PC-9 (cell line): ENCODE results near the gene ABI3BP.

Experiments used
- CTCF ChIP-seq: fragments of 200-600 bp; sonication (generic); conservative IDR thresholded peaks from 2 replicates; pipeline ENCODE4 v1.6.1; 2017; ENCODE audit warnings: mixed run types, antibody characterized with exemption, mild to moderate bottlenecking, moderate library complexity
- EZH2 ChIP-seq: fragments of 200-600 bp; sonication (generic); IDR thresholded peaks from 2 replicates; pipeline ENCODE4 v1.8.0; 2017; ENCODE audit warnings: antibody characterized with exemption, low read depth

DNA sequence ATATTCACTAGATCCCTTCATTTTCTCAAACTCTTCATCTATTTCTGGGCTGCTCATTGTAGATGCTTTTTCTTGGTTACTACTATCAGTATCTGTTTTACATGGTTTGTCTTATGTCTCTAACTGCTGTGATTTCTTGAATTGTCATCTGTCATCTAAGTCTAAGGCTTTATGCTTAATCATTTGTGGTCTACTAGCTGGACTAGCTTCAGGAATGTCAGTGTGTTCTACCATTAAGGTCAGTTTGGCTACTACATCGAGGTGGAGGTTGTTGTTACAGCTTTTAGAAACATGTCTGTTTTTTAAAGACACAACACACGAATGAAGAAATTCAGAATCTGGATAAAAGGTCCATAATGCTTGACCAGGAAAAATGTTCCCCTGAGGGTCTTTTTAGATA, 82.2 kb downstream of the ABI3BP start:
- no peak for TF ChIP-seq CTCF
- no peak for TF ChIP-seq EZH2
